DMS114 treated with DMSO at 0.1 percent for 48 hours (cell line): ENCODE data around the gene DXO.
"Not testable (repeated sequence)": the region's sequence is repeated elsewhere in the genome, so short reads cannot be mapped to it uniquely, and the experiment has no call there.

Source experiments
- DNase-seq: peaks from one replicate; lab custom pipeline; 2025; ENCODE audit not compliant: unreplicated experiment; lab: John Stamatoyannopoulos, UW

Gene DXO

DNA sequence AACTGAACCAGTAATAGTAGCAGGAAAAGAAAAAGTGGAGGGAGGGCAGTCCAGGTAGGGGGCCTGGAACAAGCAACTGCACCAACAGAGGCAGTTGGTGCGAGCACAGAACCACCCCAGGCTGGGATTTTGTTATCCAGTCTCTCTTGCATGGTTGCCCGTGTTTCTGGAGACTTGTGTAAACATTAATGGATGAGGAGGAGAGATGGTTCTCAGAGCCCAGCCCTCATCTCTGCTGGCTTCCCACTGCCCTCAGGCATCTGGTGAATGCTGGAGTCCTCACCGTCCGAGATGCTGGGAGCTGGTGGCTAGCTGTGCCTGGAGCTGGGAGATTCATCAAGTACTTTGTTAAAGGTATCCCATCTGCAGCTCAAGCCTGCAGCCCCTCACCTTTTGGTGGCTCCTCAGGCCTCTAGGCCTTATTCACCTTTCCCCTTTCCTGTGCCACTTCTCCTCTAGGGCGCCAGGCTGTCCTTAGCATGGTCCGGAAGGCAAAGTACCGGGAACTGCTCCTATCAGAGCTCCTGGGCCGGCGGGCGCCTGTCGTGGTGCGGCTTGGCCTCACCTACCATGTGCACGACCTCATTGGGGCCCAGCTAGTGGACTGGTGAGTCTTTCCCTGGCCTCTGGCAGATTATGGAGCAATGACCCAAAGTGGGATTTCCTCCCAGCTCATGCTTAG lies 8.4 kb upstream of the DXO start:
- DNase-seq = not testable (repeated sequence)

DNA sequence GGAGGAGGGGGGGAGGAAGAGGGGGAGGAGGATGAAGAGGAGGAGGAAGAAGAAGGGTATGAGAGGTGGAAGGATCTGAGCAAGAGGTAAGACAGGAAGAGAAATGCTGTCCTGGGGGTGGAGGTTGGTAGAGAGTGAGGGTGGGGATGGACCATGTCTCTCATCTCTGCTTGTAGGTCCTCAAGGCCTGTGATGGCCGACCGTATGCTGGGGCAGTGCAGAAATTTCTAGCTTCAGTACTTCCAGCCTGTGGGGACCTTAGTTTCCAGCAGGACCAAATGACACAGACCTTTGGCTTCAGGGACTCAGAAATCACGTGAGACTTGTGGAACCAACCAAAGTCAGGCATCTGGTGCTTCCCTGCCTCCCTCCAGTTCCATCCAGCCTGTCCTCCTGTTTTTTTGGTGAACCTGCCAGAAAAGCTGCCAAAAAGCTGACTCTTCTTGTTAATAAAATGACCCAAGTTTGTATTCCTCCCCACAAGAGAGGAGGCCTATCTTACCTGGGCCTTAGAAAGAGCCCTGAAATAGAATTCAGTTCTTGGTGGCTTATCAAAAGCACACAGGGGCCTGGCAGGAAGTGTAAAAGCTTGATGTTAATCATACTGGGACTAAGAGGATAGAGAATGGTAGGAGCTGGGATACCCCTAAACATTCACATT lies 7.4 kb upstream of the DXO start:
- no peak for DNase-seq

DNA sequence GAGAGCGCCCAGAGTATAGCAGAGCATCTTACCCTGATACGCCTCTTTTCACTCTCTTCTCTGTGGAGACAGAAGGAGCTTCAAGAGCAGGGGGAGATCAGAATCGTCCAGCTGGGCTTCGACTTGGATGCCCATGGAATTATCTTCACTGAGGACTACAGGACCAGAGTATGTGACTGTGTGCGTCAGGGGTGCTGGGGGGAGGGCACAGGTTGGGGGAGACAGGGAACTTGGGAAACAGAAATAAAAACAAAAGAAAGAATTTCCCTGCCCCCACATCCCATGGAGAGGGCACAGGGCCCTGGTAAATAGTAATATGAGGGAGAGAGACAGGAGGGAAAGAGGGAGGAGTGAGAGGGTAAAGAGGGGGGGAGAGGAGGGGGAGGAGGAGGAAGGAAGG lies 6.9 kb upstream of the DXO start:
- no peak for DNase-seq

DNA sequence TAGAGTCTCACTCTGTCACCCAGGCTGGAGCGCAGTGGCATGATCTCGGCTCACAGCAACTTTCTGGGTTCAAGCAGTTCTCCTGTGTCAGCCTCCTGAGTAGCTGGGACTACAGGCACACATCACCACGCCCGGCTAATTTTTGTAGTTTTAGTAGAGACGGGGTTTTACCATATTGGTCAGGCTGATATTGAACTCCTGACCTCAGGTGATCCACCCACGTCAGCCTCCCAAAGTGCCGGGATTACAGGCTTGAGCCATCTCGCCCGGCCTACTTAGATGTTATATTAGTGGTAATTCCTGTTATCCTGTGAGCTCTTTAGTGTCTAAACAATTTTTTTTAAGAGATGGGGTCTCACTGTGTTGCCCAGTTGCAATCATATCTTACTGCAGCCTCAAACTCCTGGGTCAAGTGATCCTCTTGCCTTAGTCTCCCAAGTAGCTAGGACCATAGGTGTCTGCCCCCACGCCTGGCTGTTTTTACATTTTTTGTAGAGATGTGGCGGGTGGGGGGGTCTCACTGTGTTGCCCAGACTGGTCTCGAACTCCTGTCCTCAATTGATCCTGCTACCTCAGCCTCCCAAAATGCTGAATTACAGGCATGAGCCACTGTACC lies 6.0 kb upstream of the DXO start:
- no peak for DNase-seq

DNA sequence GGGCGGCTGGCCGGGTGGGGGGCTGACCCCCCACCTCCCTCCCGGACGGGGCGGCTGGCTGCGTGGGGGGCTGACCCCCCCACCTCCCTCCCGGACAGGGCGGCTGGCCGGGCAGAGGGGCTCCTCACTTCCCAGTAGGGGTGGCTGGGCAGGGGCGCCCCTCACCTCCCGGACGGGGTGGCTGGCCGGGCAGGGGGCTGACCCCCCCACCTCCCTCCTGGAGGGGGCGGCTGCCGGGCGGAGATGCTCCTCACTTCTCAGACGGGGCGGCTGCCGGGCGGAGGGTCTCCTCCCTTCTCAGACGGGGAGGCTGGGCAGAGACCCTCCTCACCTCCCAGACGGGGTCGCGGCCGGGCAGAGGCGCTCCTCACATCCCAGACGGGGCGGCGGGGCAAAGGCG lies 4.1 kb upstream of the DXO start:
- DNase-seq = not testable (repeated sequence)

DNA sequence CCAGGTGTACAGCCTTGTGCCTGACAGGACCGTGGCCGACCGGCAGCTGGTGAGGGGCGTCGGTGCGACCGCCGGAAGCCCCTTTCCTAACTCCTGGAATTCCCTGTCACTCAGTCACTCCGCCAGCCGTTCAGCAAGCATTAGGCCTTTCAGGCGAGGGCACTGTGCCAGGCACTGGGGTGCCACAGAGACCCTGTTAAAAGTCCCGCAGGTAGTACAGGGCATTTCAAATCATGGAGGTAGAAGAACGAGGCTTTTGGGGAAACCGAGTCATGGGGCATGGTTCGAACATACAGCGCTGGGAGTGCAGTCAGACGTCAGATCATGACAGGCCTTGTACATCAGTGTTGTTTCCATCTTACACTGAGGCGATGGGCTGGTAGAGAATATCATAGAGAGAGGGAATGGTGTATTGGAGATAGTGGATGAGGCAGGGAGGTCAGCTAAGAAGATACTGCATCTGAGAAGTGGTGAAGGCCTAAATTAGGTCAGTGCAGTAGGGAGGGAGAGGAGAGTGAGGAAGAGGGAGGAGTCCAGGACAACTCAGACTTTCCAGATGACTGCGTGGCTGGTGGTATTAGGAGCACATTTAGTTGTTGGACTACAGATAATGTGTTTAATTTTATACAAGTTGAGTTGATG lies 892 bp upstream of the DXO start:
- DNase-seq = no peak

DNA sequence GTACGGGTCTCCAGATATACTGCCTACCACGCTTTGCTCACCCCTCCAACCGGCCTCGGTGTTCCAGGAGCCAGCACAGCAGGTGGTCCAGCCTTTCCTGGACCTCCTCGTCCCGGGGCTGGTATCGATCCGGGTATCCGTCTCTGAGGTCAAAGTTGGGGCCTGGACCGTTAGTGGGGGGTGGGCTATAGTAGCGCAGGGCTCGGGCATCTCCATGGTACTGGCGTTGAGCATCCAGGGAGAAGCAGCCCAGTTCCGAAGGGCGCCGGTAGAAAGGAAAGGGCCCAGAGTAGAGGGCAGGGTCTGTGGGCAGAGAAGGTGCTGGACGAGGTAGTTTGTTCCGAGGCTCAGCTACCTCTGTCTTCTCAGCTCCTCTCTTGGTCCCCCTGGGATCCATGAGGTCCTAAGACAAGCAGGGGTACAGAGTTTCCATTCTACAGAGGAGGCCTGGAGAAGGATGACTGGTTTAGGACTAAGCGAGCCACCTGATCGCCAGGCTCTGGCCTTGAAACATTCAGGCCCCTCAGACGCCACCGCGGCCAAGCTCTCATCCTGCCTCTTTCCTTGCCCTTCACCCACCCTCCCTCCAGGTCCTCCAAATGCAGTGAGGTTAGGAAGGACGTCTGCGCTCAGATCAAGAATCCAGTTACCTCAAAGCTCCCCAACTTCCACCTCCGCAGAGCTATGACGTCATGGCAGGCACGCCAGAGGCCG lies 502 bp downstream of the DXO start:
- no peak for DNase-seq

DNA sequence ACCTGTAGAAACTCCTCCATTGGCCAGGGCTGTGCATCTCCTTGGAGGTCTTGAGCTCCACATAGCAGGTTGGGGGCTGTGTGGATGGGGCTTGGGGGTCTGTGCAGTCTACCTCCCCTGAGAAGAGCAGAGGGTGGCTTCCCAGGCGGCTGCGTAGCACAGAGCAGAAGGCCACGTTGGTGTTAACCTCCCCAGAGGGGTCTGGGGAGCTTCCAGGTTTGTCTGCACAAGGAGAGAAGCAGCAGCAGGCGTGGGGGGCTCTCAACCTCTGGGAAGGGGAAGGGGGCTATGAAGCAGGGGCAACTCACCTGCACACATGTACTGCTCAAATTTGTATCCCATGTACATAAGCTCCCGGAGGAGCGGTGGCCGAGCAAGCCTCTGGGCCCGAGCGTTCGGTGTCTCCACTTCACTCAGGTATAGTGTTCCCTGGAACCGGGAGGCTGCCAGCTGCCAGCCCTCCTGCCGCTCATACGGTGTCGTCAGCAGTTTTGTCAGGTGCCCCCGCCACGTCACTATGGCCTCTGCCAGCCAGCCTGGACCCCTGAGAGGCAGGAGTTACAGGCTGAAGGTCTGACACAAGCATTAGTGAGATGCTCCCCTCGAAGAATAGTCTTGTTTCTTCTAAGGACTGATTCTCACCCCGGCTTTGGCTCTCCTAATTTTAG lies 1.2 kb downstream of the DXO start:
- DNase-seq = no peak

DNA sequence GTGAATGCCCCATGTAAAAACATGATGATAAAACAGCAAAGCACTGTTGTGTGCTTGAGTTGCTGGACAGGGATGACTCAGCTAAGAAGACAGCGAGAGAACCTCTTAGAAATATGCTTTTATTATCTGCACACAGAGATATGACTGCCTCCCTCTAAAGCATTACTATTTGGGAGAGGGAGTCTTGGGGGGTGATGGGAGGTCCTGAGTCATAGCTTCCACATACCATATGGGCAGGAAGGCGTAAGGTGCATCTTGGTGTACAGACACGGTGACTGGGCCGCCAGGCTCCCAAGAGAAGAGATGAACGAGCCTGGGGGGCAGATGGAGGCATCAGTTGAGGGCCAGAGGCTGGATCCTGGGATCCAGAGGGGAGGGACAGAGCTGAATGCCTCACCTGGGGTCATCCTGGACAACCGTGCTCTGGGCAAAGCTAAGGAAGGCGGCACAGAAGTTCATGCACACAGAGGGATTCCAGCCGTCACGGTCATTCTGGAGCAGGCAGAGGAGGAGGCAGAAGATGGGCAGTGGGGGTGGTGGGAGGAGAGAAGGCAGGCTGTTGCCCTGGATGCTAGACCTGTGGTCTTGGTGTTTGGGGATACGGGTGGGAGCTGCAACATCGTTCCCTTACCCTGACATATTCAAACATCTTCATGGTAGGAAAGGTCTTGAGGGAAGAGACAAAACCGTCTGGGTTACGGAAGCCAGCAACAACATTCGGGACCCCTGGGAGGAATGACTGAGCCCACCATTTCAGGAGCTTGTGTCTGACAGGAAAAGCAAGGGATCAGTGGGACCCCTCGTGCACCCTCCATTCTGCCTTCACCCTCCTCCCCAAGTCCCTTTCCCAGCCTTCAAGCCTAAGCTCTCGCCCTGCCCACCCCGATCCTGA lies 2.0 kb downstream of the DXO start:
- no peak for DNase-seq

DNA sequence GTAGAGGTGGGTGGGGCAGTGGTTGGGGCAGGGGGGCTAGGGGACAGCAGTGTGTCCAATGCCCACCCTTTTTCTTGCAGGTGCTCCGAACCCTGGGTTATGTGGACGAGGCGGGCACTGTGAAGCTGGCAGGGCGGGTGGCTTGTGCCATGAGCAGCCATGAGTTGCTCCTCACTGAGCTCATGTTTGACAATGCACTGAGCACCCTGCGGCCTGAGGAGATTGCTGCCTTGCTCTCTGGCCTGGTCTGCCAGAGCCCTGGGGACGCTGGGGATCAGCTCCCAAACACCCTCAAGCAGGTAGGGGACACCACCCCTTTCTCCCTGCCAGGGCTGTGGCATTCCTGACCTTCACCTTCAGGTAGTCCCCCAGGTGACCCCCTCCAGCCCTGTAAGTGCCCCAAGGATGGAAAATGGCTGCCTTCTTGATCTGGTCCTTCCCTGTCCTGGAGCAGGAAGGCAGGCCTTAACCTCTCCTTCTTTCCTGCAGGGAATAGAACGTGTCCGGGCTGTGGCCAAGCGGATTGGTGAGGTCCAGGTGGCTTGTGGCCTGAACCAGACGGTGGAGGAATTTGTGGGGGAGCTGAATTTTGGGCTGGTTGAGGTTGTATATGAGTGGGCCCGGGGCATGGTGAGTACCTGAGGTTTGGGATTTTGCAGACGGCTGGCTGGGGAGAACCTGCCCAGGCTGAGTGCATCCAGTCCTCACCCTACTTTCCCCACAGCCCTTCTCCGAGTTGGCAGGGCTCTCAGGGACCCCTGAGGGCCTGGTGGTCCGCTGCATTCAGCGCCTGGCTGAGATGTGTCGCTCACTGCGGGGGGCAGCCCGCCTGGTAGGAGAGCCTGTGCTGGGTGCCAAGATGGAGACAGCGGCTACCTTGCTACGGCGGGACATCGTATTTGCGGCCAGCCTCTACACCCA lies 2.9 kb downstream of the DXO start:
- DNase-seq = no peak

DNA sequence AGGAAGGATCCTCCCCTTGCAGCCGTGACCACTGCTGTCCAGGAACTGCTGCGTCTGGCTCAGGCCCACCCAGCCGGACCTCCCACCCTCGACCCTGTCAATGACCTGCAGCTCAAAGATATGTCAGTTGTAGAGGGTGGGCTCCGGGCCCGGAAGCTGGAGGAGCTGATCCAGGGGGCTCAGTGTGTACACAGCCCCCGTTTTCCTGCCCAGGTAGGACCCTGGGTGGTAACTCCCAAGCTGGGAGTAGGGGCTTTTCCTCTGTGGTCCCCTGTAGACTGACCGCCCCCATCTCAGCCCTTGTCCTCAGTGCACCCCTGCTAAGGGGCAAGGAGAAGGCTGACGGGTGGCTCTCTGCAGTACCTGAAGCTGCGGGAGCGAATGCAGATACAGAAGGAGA lies 3.6 kb downstream of the DXO start:
- DNase-seq = no peak

DNA sequence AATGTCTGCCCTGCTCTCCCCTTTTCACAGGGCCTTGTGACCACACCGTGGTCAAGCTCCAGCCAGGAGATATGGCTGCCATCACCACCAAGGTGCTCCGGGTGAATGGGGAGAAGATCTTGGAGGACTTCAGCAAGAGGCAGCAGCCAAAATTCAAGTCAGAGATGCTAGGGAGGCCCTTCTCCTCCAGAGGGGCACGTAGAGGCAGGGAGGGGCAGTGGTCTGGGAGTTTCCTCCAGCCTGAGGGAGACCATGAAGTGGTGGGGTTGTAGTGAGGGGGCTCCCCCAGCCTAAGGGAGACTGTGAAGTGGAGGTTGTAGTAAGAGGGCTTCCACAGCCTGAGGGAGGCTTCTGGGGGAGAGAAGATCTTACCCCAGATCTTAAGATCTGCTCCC lies 4.0 kb downstream of the DXO start:
- no peak for DNase-seq

DNA sequence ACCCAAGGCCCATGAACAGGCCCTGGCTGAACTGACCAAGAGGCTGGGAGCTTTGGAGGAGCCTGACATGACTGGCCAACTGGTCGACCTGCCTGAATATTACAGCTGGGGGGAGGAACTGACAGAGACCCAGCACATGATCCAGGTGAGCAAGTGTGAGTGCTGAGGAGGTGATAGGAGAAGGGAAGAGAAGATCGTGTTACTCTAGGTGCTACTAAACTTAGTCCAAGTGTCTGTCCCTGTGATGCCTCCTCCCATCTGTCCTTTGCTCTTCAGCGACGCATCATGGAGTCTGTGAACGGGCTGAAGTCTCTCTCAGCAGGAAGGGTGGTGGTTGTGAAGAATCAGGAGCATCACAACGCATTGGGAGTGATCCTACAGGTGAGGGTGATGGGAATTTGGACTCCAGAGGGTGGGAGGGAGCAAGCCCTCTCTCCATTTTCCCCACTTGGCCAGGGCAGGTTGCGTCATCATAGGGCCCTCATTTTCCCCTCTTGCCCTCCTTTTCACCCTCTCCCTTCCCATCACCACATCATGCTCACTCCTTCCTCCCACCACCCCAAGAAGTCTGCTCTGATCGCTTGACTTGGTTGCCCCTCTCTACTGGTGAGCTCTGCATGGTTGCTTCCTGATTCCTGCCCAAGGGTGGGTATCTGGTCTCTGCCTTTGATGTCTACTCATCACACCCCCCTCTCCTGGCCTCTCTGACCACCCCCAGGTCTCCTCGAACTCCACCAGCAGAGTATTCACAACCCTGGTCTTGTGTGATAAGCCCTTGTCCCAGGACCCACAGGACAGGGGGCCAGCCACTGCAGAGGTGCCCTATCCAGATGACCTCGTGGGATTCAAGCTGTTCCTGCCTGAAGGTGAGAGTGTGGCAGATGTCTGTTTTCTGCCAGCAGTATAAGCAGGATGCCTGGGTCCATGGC lies 4.7 kb downstream of the DXO start:
- DNase-seq = no peak

DNA sequence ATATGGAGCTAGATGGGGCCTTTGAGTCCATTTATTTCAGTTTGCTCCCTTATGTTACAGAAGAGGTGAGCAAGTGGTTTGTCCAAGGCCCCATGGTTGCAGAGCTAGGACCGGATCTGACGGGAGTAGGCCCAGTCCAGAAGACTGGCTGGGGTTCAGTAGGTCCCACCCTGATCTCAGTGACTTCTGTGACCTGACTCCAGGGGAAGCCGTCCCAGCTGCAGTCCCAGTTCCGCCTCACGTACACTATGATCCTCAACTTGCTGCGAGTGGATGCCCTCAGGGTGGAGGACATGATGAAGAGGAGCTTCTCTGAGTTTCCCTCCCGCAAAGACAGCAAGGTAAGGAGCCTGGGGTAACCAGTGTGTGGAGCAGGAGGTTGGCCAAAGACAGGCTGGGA lies 5.4 kb downstream of the DXO start:
- no peak for DNase-seq

DNA sequence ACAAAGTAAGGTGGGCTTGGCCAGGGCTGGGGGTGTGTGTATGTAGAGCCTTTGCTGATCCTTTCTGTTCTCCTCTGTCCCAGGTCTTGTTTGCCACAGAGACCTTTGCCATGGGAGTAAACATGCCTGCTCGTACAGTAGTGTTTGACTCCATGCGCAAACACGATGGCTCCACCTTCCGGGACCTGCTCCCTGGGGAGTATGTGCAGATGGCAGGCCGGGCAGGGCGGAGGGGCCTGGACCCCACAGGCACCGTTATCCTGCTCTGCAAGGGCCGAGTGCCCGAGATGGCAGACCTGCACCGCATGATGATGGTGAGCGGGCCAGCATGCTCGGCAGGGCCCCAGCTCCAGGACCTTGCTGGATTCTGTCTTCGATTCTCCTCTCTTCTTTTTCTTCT lies 6.2 kb downstream of the DXO start:
- DNase-seq = no peak

DNA sequence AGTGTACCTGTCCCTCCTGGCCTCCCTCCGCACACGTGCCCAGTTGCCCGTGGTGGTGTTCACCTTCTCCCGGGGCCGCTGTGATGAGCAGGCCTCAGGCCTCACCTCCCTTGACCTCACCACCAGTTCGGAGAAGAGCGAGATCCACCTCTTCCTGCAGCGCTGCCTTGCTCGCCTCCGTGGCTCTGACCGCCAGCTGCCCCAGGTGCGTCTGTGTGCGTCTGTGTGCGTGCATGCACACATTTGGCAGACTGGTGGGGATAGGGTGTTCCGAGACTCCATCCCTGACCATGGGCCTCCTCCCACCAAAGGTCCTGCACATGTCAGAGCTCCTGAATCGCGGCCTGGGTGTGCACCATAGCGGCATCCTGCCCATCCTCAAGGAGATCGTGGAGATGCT lies 8.0 kb downstream of the DXO start:
- no peak for DNase-seq

DNA sequence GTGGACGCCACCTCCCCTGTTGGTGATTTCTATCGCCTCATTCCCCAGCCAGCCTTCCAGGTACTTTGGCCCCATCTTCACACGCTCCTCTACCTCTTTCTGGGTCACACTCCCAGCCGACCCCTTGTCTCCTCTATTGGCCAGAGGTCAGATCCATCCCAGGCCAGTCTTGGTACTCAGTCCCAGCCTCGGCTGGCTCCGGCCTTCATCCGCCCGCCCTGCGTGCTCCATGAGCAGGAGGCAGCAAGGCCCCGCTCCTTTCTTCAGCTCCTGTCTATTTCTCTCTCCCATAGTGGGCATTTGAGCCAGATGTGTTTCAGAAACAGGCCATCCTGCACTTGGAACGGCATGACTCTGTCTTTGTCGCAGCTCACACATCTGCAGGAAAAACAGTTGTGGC lies 10.3 kb downstream of the DXO start:
- DNase-seq = no peak
